SK-N-SH (cell line): Measurements from ENCODE around the gene CA9.

Experiments used
- CTCF ChIP-seq: fragments of 200-600 bp; sonication (generic); IDR thresholded peaks from 2 replicates; pipeline ENCODE4 v1.6.1; 2017; ENCODE audit warnings: antibody characterized with exemption, mild to moderate bottlenecking, moderate library complexity
- FOXJ3 ChIP-seq: sonication (generic); formaldehyde crosslinking; IDR thresholded peaks from 2 replicates; pipeline ENCODE4 v1.5.1; 2020; ENCODE audit warnings: mild to moderate bottlenecking, missing genetic modification reagents
- GATA2 ChIP-seq: sonication (generic); formaldehyde crosslinking; IDR thresholded peaks from 2 replicates; pipeline ENCODE4 v1.5.0; 2020; ENCODE audit warnings: mild to moderate bottlenecking, missing genetic modification reagents
- MAX ChIP-seq: IDR thresholded peaks from 2 replicates; pipeline ENCODE4 v1.4.0; 2012; ENCODE audit warnings: low read depth
- MEF2A ChIP-seq: IDR thresholded peaks from 2 replicates; pipeline ENCODE4 v1.4.0; 2012; ENCODE audit warnings: low read depth, borderline replicate concordance
- MXI1 ChIP-seq: IDR thresholded peaks from 2 replicates; pipeline ENCODE4 v1.6.1; 2012; ENCODE audit warnings: mild to moderate bottlenecking, low read depth, low read length, improper control_type of control experiment
- POLR2AphosphoS5 ChIP-seq: IDR thresholded peaks from 2 replicates; pipeline ENCODE4 v1.6.1; 2012; ENCODE audit warnings: low read depth, low read length
- RAD21 ChIP-seq: IDR thresholded peaks from 2 replicates; pipeline ENCODE4 v1.6.1; 2012; ENCODE audit warnings: mild to moderate bottlenecking, low read length
- RCOR1 ChIP-seq: fragments of 150-350 bp; IDR thresholded peaks from 2 replicates; pipeline ENCODE4 v1.6.1; 2017; ENCODE audit warnings: antibody characterized with exemption, low read length
- SIN3A ChIP-seq: IDR thresholded peaks from 2 replicates; pipeline ENCODE4 v1.6.1; 2012; ENCODE audit warnings: low read depth, mild to moderate bottlenecking, low read length, moderate library complexity, borderline replicate concordance
- SMC3 ChIP-seq: IDR thresholded peaks from 2 replicates; pipeline ENCODE4 v1.6.1; 2012; ENCODE audit warnings: low read depth, low read length, improper control_type of control experiment
- TAF1 ChIP-seq: IDR thresholded peaks from 2 replicates; pipeline ENCODE4 v1.6.1; 2012; ENCODE audit warnings: low read depth, mild to moderate bottlenecking, low read length, moderate library complexity, borderline replicate concordance
- TEAD4 ChIP-seq: IDR thresholded peaks from 2 replicates; pipeline ENCODE4 v1.4.0; 2012; ENCODE audit warnings: mild to moderate bottlenecking, borderline replicate concordance; ENCODE audit not compliant: insufficient read depth
- TF ChIP-seq, protein P1 (sequence below): IDR thresholded peaks from 2 replicates; pipeline ENCODE4 v1.4.0; 2012; ENCODE audit warnings: low read depth, borderline replicate concordance

DNA sequence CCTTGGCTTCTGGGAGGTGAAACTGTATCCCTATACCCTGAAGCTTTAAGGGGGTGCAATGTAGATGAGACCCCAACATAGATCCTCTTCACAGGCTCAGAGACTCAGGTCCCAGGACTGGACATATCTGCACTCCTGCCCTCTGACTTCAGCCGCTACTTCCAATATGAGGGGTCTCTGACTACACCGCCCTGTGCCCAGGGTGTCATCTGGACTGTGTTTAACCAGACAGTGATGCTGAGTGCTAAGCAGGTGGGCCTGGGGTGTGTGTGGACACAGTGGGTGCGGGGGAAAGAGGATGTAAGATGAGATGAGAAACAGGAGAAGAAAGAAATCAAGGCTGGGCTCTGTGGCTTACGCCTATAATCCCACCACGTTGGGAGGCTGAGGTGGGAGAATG is 5.4 kb downstream of the CA9 start:
- no peak for TF ChIP-seq POLR2AphosphoS5
- no peak for TF ChIP-seq CTCF
- TF ChIP-seq MEF2A, result no peak
- TF ChIP-seq RAD21, result no peak
- no peak for TF ChIP-seq TEAD4
- TF ChIP-seq TAF1, result no peak
- TF ChIP-seq RCOR1, result no peak
- no peak for TF ChIP-seq GATA2 (CRISPR knock-in tag)
- TF ChIP-seq MAX, result no peak
- no peak for TF ChIP-seq SMC3
- TF ChIP-seq MXI1, result no peak
- TF ChIP-seq, protein P1, sequence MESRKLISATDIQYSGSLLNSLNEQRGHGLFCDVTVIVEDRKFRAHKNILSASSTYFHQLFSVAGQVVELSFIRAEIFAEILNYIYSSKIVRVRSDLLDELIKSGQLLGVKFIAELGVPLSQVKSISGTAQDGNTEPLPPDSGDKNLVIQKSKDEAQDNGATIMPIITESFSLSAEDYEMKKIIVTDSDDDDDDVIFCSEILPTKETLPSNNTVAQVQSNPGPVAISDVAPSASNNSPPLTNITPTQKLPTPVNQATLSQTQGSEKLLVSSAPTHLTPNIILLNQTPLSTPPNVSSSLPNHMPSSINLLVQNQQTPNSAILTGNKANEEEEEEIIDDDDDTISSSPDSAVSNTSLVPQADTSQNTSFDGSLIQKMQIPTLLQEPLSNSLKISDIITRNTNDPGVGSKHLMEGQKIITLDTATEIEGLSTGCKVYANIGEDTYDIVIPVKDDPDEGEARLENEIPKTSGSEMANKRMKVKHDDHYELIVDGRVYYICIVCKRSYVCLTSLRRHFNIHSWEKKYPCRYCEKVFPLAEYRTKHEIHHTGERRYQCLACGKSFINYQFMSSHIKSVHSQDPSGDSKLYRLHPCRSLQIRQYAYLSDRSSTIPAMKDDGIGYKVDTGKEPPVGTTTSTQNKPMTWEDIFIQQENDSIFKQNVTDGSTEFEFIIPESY, result no peak
- TF ChIP-seq SIN3A, result no peak
- TF ChIP-seq FOXJ3 (CRISPR knock-in tag), result no peak
